GM18526 (cell line): ENCODE results near the gene THOC6.

Experiments
- POLR2A ChIP-seq: IDR thresholded peaks from 3 replicates; pipeline ENCODE4 v1.6.1; 2011; ENCODE audit not compliant: insufficient read length; ENCODE audit errors: extremely low read depth

The THOC6 gene

DNA sequence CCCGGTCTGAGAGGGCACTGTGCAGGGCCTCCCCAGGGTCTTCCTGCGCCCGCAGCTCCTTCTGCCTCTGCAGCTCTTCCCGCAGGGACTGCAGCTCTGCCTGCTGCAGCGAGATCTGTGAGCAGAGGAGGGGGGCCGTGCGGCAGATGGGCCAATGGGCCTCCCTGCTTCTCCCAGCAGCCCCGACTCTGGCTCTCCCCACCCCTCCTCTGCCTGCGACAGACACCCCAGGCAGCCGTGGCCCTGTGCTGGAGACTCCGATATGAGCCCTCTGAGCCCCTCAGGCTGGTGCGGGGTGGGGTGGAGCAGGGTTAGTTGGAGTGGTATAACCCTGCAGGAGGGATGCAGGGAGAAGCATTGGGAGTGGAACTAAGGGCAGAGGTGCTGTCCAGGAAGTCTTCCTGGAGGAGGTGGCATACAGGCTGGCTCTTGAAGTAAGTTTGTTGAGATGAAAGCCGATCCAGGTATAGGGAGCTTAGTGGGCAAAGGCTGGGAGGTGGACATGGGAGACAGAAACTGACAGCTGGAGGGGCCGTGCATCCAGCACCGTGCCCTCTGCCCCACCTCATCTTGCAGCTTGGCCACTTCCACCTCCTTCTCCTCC is 5.0 kb downstream of the THOC6 start:
- TF ChIP-seq POLR2A = no peak

DNA sequence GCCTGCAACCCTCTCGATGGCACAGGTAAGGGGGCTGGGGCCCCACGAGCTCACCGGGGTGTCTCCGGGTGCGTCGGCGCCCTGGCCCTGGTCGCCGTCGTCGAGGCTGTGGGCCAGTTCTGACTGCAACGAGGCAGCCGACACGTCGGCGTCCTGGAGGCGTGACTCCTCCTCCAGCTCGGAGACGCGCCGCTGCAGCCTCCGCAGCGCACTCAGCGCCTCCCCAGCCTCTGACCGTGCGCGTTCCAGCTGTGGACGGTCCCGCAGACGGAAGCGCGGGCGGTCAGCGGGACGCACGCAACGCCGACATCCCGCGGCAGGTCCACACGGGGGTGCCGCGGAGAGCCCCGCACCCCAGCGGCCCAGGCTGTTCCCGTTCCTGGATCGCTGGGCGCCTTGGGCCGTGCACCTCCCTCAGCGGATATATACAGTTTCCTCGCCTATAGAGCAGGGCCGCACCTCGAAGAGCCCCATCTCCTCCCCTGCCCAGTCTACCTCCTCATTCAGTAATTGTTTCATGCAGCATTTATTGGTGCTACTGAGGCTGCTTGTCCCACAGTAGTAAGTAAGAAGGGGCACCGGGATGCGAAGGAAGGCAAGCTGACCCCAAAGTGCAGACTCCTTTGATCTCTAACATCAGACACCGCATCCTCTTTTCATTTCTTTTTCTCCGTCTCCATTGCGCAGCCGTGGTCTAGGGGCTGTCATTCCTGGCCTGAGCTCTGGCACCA is 5.8 kb downstream of the THOC6 start:
- TF ChIP-seq POLR2A = no peak

DNA sequence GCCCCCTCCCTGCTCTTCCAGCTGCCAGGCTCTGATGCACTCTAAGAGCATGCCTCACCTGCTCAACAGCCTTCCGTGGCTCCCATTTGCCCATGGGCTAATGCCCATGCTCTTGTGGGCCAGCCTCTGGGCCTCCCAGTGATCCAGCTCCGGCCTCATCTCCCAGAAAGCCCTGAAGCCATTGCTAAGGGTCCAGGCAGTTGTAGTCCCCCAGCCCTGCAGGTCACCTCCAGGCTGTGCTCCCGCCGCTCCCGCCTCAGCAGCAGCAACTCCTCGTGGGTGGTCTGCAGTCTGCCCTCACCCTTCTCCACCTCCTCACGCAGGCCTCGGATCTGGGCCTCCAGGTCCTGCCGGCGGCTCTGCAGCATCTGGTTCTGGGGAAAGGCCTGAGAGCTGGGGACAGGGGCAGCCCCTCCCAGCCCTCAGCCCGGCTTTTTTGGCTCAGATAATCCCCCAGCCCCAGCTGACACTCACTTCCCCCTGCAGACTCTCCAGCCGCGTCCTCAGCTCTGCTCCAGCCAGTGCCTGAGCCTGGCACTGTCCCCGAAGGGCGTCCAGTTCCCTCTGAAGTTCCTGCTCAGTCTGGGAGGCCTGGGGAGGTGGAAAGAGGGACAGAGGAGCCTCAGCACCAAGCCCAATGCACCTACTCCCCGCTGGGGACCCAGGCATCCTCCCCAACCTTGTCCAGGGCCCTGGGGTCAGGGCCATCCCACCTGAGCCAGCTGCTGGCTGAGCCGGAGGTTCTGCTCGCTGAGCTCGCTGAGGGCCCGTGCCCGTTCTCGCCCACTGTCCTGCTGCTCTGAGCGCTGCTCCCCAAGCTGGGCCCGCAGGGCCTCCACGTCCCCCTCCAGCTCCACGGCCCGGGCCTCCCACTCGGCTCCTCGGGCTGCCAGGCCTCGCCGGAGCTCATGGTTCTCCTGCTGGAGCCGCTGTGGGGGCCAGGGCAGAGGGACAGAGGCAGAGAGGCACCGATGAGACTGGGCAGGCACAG is 6.7 kb downstream of the THOC6 start:
- TF ChIP-seq POLR2A = no peak

DNA sequence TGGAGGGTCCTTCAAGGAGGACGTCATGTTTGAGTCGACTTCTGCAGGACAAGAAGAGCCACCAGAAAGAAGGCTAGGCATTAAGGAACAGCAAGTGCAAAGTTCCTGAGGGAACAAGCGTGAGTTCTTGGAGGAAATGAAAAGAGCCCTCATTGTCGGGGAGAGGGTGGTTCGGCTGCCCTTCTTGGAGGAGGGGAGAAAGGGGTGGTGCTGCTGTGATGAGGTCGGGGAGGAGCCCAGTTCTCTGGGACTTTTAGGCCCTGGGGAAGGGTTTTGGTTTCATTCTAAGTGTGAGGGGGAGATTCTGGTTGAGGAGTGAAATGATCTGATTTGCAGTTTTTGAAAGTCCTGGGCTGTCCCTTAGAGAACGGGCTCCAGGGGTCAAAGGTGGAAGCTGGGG is 8.8 kb downstream of the THOC6 start:
- TF ChIP-seq POLR2A = no peak

DNA sequence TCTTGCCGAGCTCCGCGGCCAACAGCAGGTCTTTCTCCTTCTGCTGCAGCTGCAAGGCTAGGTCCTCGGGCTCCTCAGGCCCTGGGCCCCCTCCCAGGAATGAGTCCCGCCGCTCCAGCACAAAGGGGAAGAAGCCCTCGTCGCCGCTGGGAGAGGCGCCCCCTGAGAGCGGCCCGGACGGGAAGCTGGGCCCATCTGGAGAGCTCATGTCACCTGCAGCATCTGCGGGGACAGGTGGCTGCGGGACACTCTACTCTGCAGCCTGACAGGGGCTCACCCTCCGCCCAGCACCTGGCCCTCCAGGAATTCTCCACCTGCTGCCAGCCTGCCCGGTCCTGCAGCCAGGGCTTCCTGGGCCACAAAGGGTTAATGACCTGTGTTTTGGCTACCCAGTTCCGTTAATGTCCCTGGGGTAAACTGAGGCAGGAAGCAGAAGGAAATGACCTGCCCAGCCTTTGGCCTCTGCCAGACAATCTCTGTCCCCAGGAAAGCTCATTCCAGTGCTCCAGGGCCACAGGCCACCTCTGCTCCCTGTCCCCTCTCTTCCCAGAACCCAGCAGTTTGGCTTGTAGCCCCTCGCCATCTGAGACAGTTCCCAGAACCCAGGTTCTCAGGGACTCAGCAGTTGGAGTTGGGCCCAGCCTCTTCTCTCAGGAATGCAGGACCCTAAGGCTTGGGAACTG is 11.6 kb downstream of the THOC6 start:
- TF ChIP-seq POLR2A = no peak

DNA sequence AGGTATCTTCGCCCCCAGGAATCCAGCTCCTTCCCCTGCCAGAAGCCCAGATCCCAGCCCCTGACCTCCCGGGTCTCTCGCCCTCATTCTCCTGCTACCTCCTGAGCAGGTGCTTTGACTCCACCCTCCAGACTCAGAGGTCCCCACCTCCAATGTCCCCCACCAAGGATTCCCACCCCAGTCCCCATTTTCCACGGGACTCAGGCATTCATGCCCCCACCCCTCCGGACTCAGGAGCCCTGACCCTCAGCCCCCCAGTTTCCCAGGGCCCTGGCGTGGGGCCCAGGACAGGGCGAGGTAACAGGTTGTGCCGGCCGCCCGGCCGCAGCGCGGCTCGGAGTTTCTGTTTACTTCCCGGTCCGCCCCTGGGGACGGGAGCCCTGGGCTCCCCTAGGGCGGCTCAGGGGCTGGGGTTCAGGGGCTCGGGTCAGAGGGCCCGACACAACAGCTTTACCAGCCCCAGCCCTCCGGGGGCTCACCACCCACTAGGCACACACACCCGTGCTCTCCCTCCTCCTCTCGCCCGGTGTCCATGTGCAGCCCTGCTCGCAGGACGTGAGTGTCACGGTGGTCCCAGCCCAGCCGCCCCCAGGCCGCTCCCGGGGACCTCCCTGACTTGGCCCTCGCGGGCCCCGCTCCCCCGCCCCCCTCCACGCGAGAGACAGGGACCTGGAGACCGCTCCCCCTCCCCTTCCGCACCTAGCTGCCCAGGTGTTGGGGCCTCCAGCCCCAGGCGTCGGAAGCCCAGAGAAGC is 12.3 kb downstream of the THOC6 start:
- no peak for TF ChIP-seq POLR2A

DNA sequence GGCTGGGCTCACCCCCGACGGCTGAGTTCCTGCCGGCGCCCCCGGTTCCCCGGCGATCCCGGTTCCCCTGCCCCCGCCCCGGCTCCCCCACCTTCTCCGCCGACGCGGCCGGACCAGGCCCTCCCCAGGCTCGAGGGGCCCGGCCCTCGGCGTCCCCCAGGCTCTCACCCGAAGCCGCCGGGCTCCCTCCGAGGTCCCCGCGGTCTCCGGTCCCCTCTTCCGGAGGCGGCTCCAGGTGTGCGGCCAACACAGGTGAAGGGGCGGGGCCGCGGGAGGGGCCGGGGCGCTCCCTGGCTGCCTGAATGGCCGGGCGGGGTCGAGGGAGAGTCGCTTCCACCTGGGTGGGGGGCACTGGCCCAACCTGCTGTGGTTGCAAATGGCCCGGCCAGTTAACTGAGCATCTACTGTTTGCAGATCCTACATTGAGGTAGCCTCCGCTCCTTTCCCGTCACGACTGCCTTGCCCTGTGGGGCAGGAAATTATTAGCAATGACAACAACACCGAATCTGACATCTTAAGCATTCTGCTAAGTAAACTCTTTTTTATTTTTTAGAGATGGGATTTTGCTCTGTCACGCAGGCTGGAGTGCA is 13.0 kb downstream of the THOC6 start, which contains the start of gene BICDL2:
TSS of gene BICDL2 (minus strand) at position 219 of the 590 bp plus-strand sequence. CDS start 1,448 bp downstream, outside the sequence.
- no peak for TF ChIP-seq POLR2A

DNA sequence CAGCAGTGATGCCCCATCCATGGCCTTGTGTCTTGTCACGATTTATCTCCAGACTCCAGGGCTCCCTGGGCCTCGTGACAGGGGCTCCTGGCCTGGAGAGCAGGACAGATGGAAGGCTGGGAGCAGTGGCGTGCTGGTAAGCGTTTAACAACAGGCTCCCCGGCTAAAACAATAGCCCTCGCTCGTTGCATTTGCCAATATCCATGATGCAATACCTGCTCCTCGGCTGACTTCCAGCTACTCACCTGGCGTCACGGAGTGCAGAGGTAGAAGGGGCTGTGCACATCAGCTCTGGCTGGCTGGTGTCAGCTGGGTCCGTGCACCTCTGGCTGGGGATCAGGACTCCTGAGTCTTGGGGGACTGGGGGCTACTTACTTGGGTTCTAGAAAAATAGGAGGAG is 14.4 kb downstream of the THOC6 start:
- no peak for TF ChIP-seq POLR2A

DNA sequence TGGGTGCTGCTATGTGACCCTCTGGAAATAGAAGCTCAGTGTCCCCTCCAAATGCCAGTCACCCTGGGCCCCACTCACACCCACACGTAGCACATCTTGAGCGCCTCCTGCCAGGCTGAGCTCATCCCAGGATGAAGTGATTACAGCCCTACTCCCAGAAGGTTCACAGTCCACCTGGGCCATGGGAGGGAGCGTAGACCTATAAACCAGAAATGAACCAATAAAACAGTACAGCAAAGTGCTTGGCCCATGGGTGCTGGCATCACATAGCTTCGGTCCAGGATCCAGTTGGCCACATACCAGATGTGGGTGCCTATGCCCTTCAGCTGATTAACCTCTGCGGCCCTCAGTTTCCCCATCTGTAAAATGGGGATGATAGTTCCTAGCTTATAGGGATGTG is 15.1 kb downstream of the THOC6 start:
- TF ChIP-seq POLR2A = no peak

DNA sequence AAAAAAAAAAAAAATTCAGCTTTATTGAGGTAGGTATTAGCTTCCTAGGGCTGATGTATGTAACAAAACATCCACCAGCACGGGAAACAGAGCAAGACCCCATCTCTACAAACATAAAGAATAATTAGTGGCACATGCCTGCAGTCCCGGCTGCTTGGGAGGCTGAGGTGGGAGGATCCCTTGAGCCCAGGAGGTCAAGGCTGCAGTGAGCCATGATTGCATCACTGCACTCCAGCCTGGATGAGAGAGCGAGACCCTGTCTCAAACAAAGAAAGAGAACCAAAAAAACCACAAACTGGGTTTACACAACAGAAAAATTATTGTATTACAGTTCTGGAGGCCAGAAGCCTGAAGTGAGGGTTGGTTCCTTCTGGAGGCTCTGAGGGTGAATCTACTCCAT is 18.5 kb downstream of the THOC6 start:
- no peak for TF ChIP-seq POLR2A

DNA sequence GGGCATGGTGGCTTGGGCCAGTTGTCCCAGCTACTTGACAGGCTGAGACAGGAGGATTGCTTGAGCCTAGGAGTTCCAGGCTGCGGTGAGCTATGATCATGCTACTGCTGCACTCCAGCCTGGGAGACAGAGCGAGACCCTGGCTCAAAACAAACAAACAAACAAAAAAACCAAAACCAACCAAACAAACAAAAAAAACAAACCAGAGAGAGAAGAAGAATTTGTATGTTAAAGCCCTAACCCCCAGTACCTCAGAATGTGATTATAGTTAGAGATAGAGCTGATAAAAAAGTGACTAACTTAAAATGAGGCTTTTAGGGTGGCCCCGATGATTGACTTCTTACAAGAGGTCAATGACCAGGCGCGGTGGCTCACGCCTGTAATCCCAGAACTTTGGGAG is 20.9 kb downstream of the THOC6 start:
- no peak for TF ChIP-seq POLR2A

DNA sequence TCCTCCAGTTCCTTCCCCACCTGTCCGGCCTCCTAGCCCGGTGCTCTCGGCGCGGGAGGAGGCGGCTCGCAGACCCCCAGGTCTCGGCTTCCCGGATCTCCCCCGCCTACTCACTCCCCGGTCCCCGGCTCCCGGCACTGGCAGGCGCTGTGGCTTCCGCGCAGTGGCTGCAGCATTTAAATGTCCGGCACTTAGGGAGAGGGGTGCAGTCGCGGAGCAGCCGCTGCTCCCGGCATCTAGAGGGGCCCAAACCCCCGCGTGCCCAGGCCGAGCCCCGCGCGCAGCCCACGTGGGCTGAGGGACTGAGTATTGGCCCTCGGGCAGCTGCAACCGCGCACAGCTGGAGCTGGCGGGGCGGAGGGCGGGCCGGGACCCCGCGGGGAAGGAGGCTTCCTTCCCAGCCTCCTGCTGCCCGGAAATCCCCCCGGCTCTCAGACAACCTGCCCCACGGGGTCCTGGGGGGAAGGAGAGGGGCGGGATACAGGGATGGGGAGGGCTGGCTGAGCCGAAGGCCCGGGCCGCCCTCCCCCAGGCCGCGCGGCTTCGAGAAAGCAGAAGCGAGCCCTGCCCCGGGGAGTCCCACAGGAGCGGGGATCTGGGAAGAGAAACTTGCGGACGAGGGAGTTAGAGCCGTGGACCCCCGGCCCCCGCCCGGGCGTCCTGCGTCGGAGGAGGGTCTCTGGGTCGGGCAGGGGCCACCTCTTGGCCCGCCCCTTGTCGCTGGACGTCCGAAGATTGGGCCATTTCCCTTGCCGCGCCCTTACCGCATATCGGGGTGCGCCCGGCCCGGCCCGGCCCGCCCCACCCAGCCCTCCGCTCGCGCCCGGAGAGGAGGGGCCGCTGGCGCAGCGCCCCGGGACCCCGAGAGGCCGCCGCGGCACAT is 22.2 kb downstream of the THOC6 start, which contains the start of gene MMP25:
TSS of gene MMP25 (plus strand) at position 804 of the 883 bp plus-strand sequence. CDS start 357 bp downstream, outside the sequence.
- no peak for TF ChIP-seq POLR2A
